Measurements from ENCODE around the gene PAPOLB. TPM values are rescaled to one million over a fixed set of nuclear protein-coding genes. Genes with fewer than 3 reads are reported as not detected.
A peak's percentile ranks its signal among the peaks of the same experiment; 100 is the strongest.

PAPOLB gene
- total and polyA plus RNA-seq, 2 of the 8 experiments (the other 6 are each of a cell fraction or from before 2014, with no cell fraction given), result 0.02 to 0.15 TPM

- H3K4me1 ChIP-seq (replicated peaks in 1 of 4; ENCODE audit: control insufficient read depth in 3 of 4, insufficient read depth in 4 of 4, low read length in 3 of 4), result peaks cover 0 to 4% (median 0%) of the 10 kb centered on the region in 4 experiments; a peak in 1 of 7 replicates
- no peak for DNase-seq (ENCODE audit: low read depth in 1 of 2, low spot score in 2 of 2)
- H3K79me1 ChIP-seq (ENCODE audit: low read depth, low read length), result no peaks in the 10 kb centered on the region
- peak overlapping the region; percentile 60; the same call in 1 of the 2 replicates for H2BK5ac ChIP-seq (ENCODE audit: low read depth, low read length)
- ChIA-PET POLR2A (ENCODE audit: partially characterized antibody) (no interaction called here), CTCF (ENCODE audit: partially characterized antibody) (interaction anchor here (1.4 to 1.7 kb wide), 2 partner anchors 10 to 223 kb away, joined by 3 read pairs; no protein-coding TSS in a partner anchor)
- H3K4ac ChIP-seq (replicated peaks; ENCODE audit: insufficient read length, low read depth, low read length), result no peak overlapping the region
- H2AFZ ChIP-seq (ENCODE audit: low read length), result no peak overlapping the region
- H2BK15ac ChIP-seq (ENCODE audit: low read length), result no peak overlapping the region
- FAIRE-seq, result no peak
- no peak overlapping the region for H4K5ac ChIP-seq (ENCODE audit: insufficient read length, low read depth, low read length)
- peaks cover 0 to 6% of the 10 kb centered on the region in 2 experiments for H4K20me1 ChIP-seq (replicated peaks in 1 of 2; ENCODE audit: control insufficient read depth in 1 of 2, insufficient read depth in 2 of 2, low read length in 2 of 2)
- no peaks in the 10 kb centered on the region for H3K27me3 ChIP-seq (replicated peaks in 1 of 4; ENCODE audit: control insufficient read depth in 3 of 4, extremely low read depth in 1 of 4, insufficient read depth in 3 of 4, low read length in 3 of 4)
- TF ChIP-seq MAX (IDR thresholded peaks at IDR 0.05), result no peak
- TF ChIP-seq RAD21 (IDR thresholded peaks at IDR 0.05 in 1 of 2, conservative IDR thresholded peaks at IDR 0.05 in 1 of 2; ENCODE audit: low read depth in 2 of 2, low read length in 2 of 2), result no peak
- TF ChIP-seq SP4 (IDR thresholded peaks at IDR 0.05; ENCODE audit: low read length), result no peak
- no peak for TF ChIP-seq BRCA1 (IDR thresholded peaks at IDR 0.05; ENCODE audit: low read depth, low read length)
- no peak for TF ChIP-seq POU5F1 (IDR thresholded peaks at IDR 0.05; ENCODE audit: low read depth, low read length)
- TF ChIP-seq BCL11A (IDR thresholded peaks at IDR 0.05; ENCODE audit: low read depth in 2 of 2, low read length in 2 of 2), result no peak
- no peak for TF ChIP-seq ZNF274 (IDR thresholded peaks at IDR 0.05; ENCODE audit: borderline replicate concordance, extremely low read depth, low read length)
- no peak for TF ChIP-seq TBP (IDR thresholded peaks at IDR 0.05; ENCODE audit: low read depth, low read length)
- no peak for TF ChIP-seq EGR1 (IDR thresholded peaks at IDR 0.05; ENCODE audit: borderline replicate concordance, low read depth, low read length)
- no peak for TF ChIP-seq MAFK (IDR thresholded peaks at IDR 0.05; ENCODE audit: low read depth, low read length)
- no peak for TF ChIP-seq HDAC6 (IDR thresholded peaks at IDR 0.05; ENCODE audit: low read depth, low read length)
- 86% methylated on average over 20 of the region's 22 CpGs; no CpG with 5 or more reads in 1 of the 2 experiments for WGBS, 2 experiments (ENCODE audit: extremely low coverage in 1 of 2, insufficient coverage in 1 of 2, insufficient read length in 1 of 2, insufficient replicate concordance in 2 of 2, low coverage in 1 of 2, low lambda C conversion rate in 2 of 2, missing lambda C conversion rate in 1 of 2)
- H3K9ac ChIP-seq (replicated peaks in 1 of 4; ENCODE audit: extremely low read depth in 1 of 4, low read depth in 3 of 4, low read length in 3 of 4), result peak overlapping the region in 1 of 4 experiments; percentile 11; a peak in 1 of 7 replicates
- H3K4me3 ChIP-seq (ENCODE audit: extremely low read depth in 1 of 4, insufficient read depth in 2 of 4, low read depth in 3 of 4, low read length in 4 of 4), result no peak overlapping the region
- H4K8ac ChIP-seq (ENCODE audit: extremely low read depth, insufficient read depth, low read length), result no peak overlapping the region
- no peak overlapping the region for H2BK20ac ChIP-seq (ENCODE audit: low read length)
- H4K91ac ChIP-seq (replicated peaks; ENCODE audit: insufficient read length, low read length), result no peak overlapping the region
- no peaks in the 10 kb centered on the region for H3K36me3 ChIP-seq (ENCODE audit: control insufficient read depth in 2 of 4, insufficient read depth in 4 of 4, low read length in 3 of 4)
- H3K23me2 ChIP-seq (ENCODE audit: low read depth, low read length), result peaks cover 2% of the 10 kb centered on the region; the same call in 1 of the 2 replicates
- H2BK120ac ChIP-seq (replicated peaks; ENCODE audit: low read depth, low read length), result no peak overlapping the region
- H2BK12ac ChIP-seq (ENCODE audit: low read depth, low read length), result no peak overlapping the region; the same call in 1 of the 2 replicates
- no peak overlapping the region for H3K27ac ChIP-seq (ENCODE audit: low read depth, low read length)
- no peak overlapping the region for H3K18ac ChIP-seq (ENCODE audit: extremely low read depth, low read length)
- no peak overlapping the region for H3K4me2 ChIP-seq (ENCODE audit: insufficient read depth in 1 of 2, low read depth in 2 of 2, low read length in 2 of 2)
- no peaks in the 10 kb centered on the region for H3K79me2 ChIP-seq (ENCODE audit: control insufficient read depth in 1 of 2, insufficient read depth in 2 of 2, low read length in 2 of 2)
- no peak overlapping the region for H3K56ac ChIP-seq (replicated peaks; ENCODE audit: insufficient read length, low read depth, low read length)
- H2AK5ac ChIP-seq (ENCODE audit: low read depth, low read length), result no peak overlapping the region
- H3K23ac ChIP-seq (ENCODE audit: insufficient read length), result no peak overlapping the region
- H3K14ac ChIP-seq (ENCODE audit: insufficient read length), result no peak overlapping the region
- no peaks in the 10 kb centered on the region for H3K9me3 ChIP-seq (ENCODE audit: insufficient read depth in 2 of 2, low read depth in 1 of 2, low read length in 1 of 2)
Measured at GRCh38 chr7:4837041-4837802, 24.6 kb downstream of the PAPOLB start.

Data from H1 (cell line).